GM19452 (cell line): ENCODE results near the gene ABLIM3.

Experiments used
- ATAC-seq: cut with Tn5 transposase; IDR thresholded peaks from one replicate; pipeline ENCODE4 v1.9.1; 2021; ENCODE audit not compliant: unreplicated experiment

The ABLIM3 gene

GRCh38 chr5:149277801-149278200, 136.5 kb downstream of the ABLIM3 start:
- ATAC-seq = no peak

DNA sequence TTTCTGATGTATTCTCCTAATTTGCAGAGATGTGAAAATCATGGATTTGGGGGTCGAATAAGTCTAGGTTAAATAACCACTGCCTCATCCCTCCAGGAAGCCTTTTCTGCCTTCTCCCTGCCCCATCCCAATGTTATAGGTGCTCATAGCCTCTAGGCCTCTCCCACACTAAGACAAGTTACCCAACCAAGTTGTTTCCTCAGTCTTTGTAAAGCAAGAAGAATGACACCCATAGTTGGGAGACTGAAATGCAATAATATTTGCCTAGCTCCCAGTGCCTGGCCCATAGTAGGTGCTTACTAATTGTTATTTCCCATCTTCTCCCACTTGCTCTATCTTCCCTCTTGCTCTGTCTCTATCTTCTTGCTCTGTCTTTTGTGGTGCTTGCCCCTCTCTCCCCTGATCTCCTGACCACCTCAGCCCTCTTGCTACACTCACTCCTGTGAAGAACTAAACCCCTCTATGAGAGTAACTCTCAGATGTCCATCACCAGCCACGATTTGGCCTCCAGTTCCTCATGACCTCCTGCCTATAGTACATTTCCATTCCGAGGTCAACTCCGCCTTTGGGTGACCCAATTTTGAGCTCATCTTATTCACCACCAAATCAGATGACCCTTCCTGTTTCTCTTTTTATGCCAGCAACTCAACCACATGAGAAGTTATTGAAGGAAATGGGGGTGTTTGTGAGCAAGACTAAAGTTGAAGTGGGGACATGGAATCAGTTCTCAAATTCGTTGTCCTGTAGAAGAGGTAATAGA, 137.3 kb downstream of the ABLIM3 start:
- no peak for ATAC-seq

- ATAC-seq = no peak
Measured at GRCh38 chr5:149279661-149280060, 138.4 kb downstream of the ABLIM3 start.

DNA sequence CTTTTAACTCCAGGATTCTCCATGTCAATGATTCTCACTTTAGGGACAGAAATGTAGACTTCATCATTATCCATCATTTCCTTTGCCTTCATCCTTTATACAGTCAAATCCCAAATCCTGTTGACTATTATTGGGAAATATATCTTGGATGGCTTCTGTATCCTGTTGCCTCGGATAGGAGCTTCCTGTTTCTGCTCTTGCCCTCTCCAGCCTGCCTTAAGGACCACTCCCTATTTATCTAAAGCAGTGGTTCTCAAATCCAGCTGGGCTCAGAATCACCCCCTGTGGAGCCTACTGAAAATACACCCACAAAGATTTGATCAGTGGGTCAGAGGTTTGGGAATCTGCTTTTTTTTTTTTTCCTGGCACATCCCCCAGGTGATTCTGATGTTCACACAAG, 138.8 kb downstream of the ABLIM3 start:
- no peak for ATAC-seq

GRCh38 chr5:149280802-149281201, 139.5 kb downstream of the ABLIM3 start:
- no peak for ATAC-seq

- ATAC-seq = no peak
Measured at GRCh38 chr5:149282027-149282965, 141.0 kb downstream of the ABLIM3 start.

- no peak for ATAC-seq
Measured at GRCh38 chr5:149282966-149283332, 141.7 kb downstream of the ABLIM3 start.

GRCh38 chr5:149283626-149284480, 142.6 kb downstream of the ABLIM3 start:
- no peak for ATAC-seq

GRCh38 chr5:149284501-149284900, 143.2 kb downstream of the ABLIM3 start:
- no peak for ATAC-seq

DNA sequence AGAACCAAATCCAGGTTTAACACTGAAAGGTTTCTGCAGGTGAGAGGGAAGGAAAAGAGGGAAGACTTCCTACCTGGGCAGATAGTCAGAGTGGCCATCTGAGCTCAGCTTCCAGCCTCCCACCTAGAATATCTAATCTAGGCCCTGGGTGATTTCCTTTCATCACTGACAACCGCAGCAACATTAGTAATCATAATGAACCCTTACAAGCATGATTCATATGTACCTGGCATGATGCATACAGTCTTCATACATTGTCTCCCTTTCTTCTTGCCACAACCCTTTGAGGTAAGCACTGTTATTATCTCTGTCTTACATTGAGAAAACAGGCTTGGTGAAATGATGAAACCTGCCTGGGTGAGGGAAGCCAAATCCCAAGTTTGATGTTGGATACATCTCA, 143.9 kb downstream of the ABLIM3 start:
- no peak for ATAC-seq

GRCh38 chr5:149288436-149288835, 147.1 kb downstream of the ABLIM3 start:
- no peak for ATAC-seq

- no peak for ATAC-seq
Measured at GRCh38 chr5:149289301-149289700, 148.0 kb downstream of the ABLIM3 start.

DNA sequence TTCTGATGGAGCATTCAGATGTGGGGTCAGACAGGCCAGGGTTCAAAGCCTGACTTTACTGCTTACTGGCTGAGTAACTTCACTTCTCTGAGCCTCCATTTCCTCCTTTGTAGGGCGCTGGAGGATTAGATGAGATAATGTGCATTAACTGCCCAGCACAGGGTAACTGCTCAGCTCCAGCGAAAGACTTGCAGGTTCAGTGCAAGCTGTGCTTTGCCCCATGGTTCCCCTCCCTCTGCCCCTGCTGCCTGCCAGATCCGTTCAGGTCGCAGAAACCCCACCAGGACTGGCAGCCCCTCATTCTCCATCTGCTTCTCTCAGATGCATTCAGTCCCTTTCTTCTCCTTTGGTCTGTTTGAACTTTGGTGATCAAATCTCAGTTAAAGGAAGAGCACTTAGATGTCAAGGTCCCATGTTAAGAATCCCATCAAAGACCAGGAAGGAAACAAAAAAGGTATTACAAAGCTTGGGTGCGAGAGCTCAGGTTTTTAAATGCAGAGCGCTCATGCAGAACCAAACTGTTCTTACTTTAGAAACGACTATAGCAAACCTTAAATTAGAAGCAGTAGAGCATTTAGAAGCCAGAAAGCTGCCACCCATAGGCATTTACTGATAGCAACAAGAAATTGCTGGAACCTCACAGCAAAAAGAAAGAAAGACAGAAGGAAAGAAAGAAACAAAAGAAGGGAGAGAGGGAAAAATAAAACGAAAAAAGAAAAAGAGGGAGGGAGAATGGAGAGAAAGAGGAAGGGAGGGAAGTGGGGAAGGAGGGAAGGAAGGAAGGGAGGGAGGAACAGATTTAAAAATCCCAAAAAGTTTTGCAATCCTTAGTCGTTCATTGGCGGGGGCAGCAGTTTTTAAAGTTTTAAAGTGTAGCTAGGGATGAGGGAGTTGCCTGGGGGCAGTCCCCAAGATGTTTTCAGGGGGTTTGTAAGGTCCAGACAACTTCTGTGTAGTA, 153.9 kb downstream of the ABLIM3 start:
- ATAC-seq = no peak

GRCh38 chr5:149297340-149298025, 156.2 kb downstream of the ABLIM3 start:
- no peak for ATAC-seq

- ATAC-seq = no peak
Measured at GRCh38 chr5:149298163-149298562, 156.9 kb downstream of the ABLIM3 start.

DNA sequence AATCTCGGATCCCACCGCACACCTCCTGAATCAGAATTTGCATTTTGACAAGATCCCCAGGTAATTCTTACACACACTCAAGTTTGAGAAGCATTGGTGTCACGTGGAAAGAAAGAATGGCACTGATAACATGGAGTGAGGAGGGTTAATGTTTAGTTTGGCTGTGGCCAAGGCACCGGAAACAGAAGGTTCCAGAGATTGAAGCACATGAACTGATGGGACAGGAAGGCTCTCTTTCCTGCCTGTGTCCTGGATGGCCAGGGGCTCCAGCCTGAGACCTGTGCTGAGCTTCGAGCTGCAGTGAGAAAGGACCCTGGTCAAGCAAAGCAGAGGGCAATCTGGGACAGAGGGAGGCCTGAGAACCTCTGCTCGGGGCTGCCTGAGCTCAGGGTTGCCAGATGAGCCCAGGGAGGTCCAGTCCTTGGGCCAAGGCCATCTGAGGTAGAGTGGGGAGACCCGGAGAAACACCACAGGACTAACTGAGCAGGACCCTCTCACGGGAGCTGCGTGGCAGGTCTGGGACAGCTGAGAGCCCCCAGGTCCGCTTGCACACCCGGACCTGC, 157.6 kb downstream of the ABLIM3 start:
- ATAC-seq = peak; percentile 68

DNA sequence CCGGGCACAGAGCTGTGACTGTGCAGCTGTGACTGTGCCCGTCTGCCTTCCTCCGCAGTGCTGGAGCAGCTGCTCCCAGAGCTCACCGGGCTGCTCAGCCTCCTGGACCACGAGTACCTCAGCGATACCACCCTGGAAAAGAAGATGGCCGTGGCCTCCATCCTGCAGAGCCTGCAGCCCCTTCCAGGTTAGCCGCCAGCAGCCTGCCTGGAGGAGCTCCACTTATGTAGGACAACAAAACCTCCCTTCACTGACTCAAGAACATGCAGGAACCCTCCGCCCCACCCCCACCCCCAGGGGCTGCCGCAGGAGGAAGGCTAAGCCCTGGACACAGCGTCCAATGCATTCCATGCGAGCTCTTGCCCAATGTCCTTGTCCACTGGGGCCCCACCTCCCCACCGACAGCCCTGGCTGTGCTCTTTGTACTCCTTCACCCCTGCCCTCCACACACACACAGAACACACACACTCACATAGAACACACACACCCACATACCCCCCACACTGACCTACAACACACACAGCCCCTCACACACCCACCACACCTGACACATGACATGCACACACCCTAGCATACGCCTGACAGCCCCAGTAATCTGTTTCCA, 158.3 kb downstream of the ABLIM3 start:
- ATAC-seq = no peak

DNA sequence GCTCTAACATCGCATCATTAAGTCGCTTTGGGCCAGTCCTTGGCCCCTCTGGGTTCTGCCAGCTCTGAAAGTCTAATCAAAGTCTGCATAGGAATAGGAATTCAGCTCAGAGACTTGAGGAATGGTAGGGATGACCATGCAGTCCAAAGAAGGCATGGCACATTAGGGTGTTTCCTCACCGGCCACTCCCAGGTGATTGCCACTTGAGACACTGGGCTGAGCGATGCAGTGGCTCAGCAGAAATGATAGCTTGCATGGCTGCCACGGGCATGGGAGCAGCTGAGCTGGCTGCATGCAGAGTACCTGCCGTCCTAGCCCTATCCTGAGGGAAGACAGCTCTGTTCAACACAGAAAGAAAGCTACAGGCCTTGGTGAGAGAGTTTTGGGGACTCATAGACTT, 159.1 kb downstream of the ABLIM3 start:
- ATAC-seq = no peak
